Lung (tissue), 16 donors: ENCODE measurements around the gene CYP2D6. TPM values are rescaled to one million over a fixed set of nuclear protein-coding genes. Genes with fewer than 3 reads are reported as not detected.
"Not testable (repeated sequence)": the region's sequence is repeated elsewhere in the genome, so short reads cannot be mapped to it uniquely, and the experiment has no call there.

Source experiments
- ATAC-seq: fragments of 200-7000 bp; cut with Tn5 transposase; one replicate; pipeline ENCODE4 v1.9.1; 2020; ENCODE audit warnings: moderate number of reproducible peaks; ENCODE audit not compliant: insufficient read depth, low FRiP score
- DNase-seq, 3 donors: peaks; one replicate each; pipeline ENCODE4 v3.0.0-alpha.2; 2013 to 2017
- H3K27ac ChIP-seq, 2 donors: one replicate each; pipeline ENCODE4 v1.5.1; 2013; ENCODE audit warnings: mild to moderate bottlenecking in 2 of 2, moderate library complexity in 2 of 2, control low read depth in 1 of 2, inconsistent platforms in 1 of 2, low read depth in 1 of 2, low read length in 1 of 2
- H3K27me3 ChIP-seq, 3 donors: one replicate each; pipeline ENCODE4 v1.5.1; 2013; ENCODE audit warnings: low read length in 2 of 3; ENCODE audit not compliant: control insufficient read depth in 3 of 3, insufficient read depth in 3 of 3
- H3K36me3 ChIP-seq, 4 donors: one replicate each; pipeline ENCODE4 v1.5.1; 2013; ENCODE audit warnings: low read length in 4 of 4, mild to moderate bottlenecking in 1 of 4, moderate library complexity in 1 of 4; ENCODE audit not compliant: control insufficient read depth in 4 of 4, insufficient read depth in 4 of 4
- H3K4me1 ChIP-seq, 5 donors: one replicate each; pipeline ENCODE4 v1.5.1; 2013; ENCODE audit warnings: low read length in 5 of 5, mild to moderate bottlenecking in 2 of 5, moderate library complexity in 1 of 5; ENCODE audit not compliant: control insufficient read depth in 5 of 5, insufficient read depth in 5 of 5
- H3K4me3 ChIP-seq: one replicate; pipeline ENCODE4 v1.5.1; 2013; ENCODE audit warnings: mild to moderate bottlenecking, control low read depth, moderate library complexity
- H3K9ac ChIP-seq, 2 donors: one replicate each; pipeline ENCODE4 v1.5.1; 2013; ENCODE audit warnings: low read length in 2 of 2, control low read depth in 1 of 2; ENCODE audit not compliant: insufficient read depth in 1 of 2
- H3K9me3 ChIP-seq, 4 donors: one replicate each; pipeline ENCODE4 v1.5.1; 2013; ENCODE audit warnings: low read length in 3 of 4, mild to moderate bottlenecking in 1 of 4, moderate library complexity in 1 of 4; ENCODE audit not compliant: control insufficient read depth in 4 of 4, insufficient read depth in 3 of 4
- WGBS, 2 donors: extraction: QIAGEN DNeasy Blood & Tissue Kit; methylation state at CpG; one replicate each; pipeline ENCODE4 v1.1.7; 2013; 5-methylcytosine and 5-hydroxymethylcytosine counted together
- long read RNA-seq, 5 donors: transcript quantifications; one replicate each; lab custom pipeline, GENCODE V29; 2026
- polyA plus RNA-seq, 2 donors: library from polyadenylated mRNA; stranded (reverse); fragments of 200-250 nt; gene quantifications; one replicate each; pipeline ENCODE4 v1.2.1, GENCODE V29; 2013
- total RNA-seq, 2 donors: library from RNA; depleted of rRNA in 1 of 2; stranded (reverse); fragments of >200 nt in 1 of 2; gene quantifications; one replicate each; pipeline ENCODE4 v1.2.1, GENCODE V29; 2014 to 2021
- TF ChIP-seq, protein P1 (sequence below): IDR thresholded peaks from 2 replicates; pipeline ENCODE4 v1.5.1; 2012; ENCODE audit warnings: mild to moderate bottlenecking; ENCODE audit errors: control extremely low read depth, extremely low read depth
- donor health status: control.
- donor health status: control.
- donor health status: Bipolar disorder and iron deficiency.
- donor health status: healthy.
- donor health status: DM: yes; HTN: yes; CAD: no.

The CYP2D6 gene
- 1 to 10 TPM in 1 of 2 donors, under 1 TPM in 1; 0.94 to 1.3 TPM for total RNA-seq
- 1 to 10 TPM in 1 of 2 donors, under 1 TPM in 1; 0.80 to 1.3 TPM for polyA plus RNA-seq
- long read RNA-seq, donor 1 = 0 reads
- long read RNA-seq, donor 2 = 0 reads
- long read RNA-seq, donor 3 = 0 reads
- long read RNA-seq, donor 4 = 0 reads
- long read RNA-seq, donor 5 = 0 reads

DNA sequence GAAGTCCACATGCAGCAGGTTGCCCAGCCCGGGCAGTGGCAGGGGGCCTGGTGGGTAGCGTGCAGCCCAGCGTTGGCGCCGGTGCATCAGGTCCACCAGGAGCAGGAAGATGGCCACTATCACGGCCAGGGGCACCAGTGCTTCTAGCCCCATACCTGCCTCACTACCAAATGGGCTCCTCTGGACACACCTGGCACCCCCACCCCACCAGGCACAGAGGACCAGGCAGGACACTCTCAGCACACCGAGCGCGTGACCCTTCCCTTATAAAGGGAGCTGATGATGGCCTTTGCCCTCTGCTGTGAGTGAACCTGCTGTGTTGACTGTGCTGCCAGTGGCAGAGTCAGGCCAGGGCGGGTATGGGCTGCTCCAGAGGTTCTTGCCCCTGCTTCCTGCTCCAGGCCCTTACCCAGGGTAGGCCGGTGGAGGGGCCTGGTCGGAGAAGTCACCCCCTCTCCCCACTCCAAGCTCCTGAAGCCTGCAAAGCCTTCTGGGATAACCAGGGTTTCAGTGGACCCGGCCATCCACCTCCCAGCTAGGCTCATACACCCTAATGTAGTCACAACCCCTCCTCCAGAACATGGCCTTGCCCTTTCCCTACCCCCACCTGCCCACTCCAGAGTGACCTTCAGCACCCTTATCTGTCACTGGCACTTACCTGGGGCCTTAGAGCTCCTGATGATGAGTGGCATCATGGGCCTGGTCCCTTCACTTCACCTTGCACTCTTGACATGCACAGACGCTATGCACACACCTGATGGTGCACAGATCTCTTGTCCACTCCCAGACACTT is at the start of gene CYP2D6:
Gene CYP2D6, minus strand, starts transcription at position 172 of the 793 bp plus-strand sequence. Its CDS starts 19 bp downstream, at position 153.
- not testable (repeated sequence) for H3K9ac ChIP-seq, H3K9me3 ChIP-seq, H3K4me3 ChIP-seq, DNase-seq, H3K27ac ChIP-seq, ATAC-seq, H3K27me3 ChIP-seq, H3K4me1 ChIP-seq, H3K36me3 ChIP-seq
- WGBS, 2 donors = 77 to 89% methylated on average over 13 to 14 of the region's 14 CpGs

DNA sequence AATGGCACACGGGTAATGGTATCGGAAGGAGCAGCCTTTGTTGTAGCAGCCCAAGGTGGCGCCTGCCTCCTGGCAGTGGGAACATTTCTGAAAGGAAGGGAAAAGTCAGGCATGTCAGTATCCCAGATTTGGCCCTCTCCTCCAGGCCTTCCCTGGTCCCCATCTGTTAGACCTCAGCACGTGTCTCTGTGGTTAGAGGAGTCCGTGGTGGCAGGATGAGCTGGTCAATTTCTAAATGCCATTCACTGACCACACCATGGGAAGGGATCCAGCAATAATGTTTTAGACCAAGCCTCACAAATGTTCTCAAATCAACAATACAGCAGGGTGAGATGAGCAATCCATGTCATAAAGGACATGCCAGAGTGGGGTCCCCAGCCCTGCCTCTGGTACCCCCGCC is 49.0 kb upstream of the CYP2D6 start:
- 71 to 81% methylated on average over 6 of the region's 6 CpGs for WGBS, 2 donors
- Histone ChIP-seq H3K9ac (no peak overlapping the region), H3K36me3 (peaks cover 0 to 5% (median 2%) of the 10 kb centered on the region in 4 donors), H3K27ac (no peak overlapping the region), H3K4me3 (no peak overlapping the region), H3K4me1 (peaks cover 0 to 9% (median 5%) of the 10 kb centered on the region in 5 donors), H3K27me3 (no peaks in the 10 kb centered on the region), H3K9me3 (no peaks in the 10 kb centered on the region)
- ATAC-seq (no peak), DNase-seq (no peak)
- TF ChIP-seq, protein P1, sequence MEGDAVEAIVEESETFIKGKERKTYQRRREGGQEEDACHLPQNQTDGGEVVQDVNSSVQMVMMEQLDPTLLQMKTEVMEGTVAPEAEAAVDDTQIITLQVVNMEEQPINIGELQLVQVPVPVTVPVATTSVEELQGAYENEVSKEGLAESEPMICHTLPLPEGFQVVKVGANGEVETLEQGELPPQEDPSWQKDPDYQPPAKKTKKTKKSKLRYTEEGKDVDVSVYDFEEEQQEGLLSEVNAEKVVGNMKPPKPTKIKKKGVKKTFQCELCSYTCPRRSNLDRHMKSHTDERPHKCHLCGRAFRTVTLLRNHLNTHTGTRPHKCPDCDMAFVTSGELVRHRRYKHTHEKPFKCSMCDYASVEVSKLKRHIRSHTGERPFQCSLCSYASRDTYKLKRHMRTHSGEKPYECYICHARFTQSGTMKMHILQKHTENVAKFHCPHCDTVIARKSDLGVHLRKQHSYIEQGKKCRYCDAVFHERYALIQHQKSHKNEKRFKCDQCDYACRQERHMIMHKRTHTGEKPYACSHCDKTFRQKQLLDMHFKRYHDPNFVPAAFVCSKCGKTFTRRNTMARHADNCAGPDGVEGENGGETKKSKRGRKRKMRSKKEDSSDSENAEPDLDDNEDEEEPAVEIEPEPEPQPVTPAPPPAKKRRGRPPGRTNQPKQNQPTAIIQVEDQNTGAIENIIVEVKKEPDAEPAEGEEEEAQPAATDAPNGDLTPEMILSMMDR = no peak

DNA sequence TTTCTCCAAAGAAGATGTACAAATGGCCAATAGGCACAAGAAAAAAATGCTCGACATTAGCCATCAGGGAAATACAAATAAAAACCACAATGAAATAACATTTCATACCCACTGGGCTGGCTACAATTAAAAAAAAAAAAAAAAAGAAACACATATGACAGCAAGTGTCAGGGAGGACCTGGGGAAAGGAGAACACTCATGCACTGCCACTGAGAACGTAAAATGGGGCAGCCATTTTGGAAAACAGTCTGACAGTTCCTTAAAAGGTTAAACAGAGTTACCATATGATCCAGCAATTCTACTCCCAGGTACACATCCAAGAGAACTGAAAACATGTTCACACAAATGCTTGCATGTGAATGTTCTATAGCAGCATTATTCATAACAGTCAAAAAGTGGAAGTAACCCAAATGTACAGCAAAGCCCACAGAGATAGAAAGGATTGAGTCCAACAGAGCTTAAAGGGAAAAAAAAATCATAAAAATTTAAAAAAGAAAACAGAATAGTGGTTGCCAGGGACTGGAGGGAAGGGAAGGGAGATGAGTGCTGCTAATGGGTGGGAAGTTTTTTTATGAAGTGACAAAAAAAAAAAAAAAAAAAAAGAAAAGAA is 48.4 kb upstream of the CYP2D6 start:
- H3K4me3 ChIP-seq = no peak overlapping the region
- TF ChIP-seq, protein P1 = no peak
- no peaks in the 10 kb centered on the region for H3K27me3 ChIP-seq
- peaks cover 0 to 9% (median 8%) of the 10 kb centered on the region in 5 donors for H3K4me1 ChIP-seq
- no peak overlapping the region for H3K27ac ChIP-seq
- H3K9me3 ChIP-seq = no peaks in the 10 kb centered on the region
- peaks cover 0 to 5% (median 2%) of the 10 kb centered on the region in 4 donors for H3K36me3 ChIP-seq
- H3K9ac ChIP-seq = no peak overlapping the region
- 87 to 94% methylated on average over 2 of the region's 2 CpGs for whole genome bisulfite sequencing, 2 donors
- ATAC-seq = no peak
- DNase-seq = peak in 2 of 3 donors; percentile 18

DNA sequence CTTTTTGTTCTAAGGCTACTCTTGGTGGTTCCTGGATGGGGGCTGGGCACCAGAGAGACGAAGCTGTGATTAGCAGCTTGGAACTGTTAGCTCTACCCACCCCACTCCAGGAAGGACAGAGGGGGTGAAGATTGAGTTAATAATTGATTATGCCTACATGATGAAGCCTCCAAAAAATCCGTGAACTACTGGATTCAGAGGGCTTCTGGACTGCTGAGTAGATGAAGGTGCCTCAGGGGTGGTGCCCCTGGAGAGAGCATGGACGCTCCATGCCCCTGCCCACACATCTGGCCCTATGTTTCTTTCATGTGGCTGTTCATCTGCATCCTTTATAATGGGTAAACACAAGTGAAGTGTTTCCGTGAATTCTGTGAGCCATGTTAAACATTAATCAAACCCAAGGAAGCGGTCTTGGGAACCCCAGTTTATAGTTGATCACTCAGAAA is 47.3 kb upstream of the CYP2D6 start:
- WGBS, 2 donors = 62 to 77% methylated on average over 5 of the region's 5 CpGs

More for the DNA sequence above, 47.3 kb upstream of the CYP2D6 start:
- Histone ChIP-seq H3K9me3 (no peaks in the 10 kb centered on the region), H3K4me1 (peaks cover 0 to 14% (median 9%) of the 10 kb centered on the region in 5 donors), H3K27me3 (no peaks in the 10 kb centered on the region), H3K4me3 (no peak overlapping the region), H3K9ac (no peak overlapping the region), H3K36me3 (peaks cover 0 to 5% (median 2%) of the 10 kb centered on the region in 4 donors), H3K27ac (no peak overlapping the region)
- TF ChIP-seq, protein P1 = no peak
- DNase-seq (peak in 1 of 3 donors; percentile 35), ATAC-seq (no peak)
